ENCODE measurements around the gene GAP43. TPM values are rescaled to one million over a fixed set of nuclear protein-coding genes. Genes with fewer than 3 reads are reported as not detected.
A peak's percentile ranks its signal among the peaks of the same experiment; 100 is the strongest.

The GAP43 gene
- total and polyA plus RNA-seq, 3 donors from 2014 or later: 0.62 to 0.63 (median 0.62) TPM

GRCh38 chr3:115692887-115693524, 69.7 kb downstream of the GAP43 start:
- no peaks in the 10 kb centered on the region for H3K36me3 ChIP-seq (ENCODE audit: low read depth, missing control alignments)
- no peaks in the 10 kb centered on the region for H3K4me1 ChIP-seq
- DNase-seq: peak; percentile 86
- TF ChIP-seq CTCF (IDR thresholded peaks at IDR 0.05) (peak; percentile 68 to 70 (median 68)), POLR2A (IDR thresholded peaks at IDR 0.05) (no peak)
- no peaks in the 10 kb centered on the region for H3K27me3 ChIP-seq
- no peak overlapping the region for H3K4me3 ChIP-seq
- intact Hi-C loops (cut with DNase I; ENCODE audit: low total_unique reads): loop anchor here (5.0 kb wide), 1 partner anchor 476 kb away; no protein-coding TSS in a partner anchor
- no peaks in the 10 kb centered on the region for H3K9me3 ChIP-seq
- WGBS, 2 donors: 31 to 61% methylated on average over 8 of the region's 8 CpGs
- no peak overlapping the region for H3K27ac ChIP-seq

GRCh38 chr3:115693868-115694267, 70.6 kb downstream of the GAP43 start:
- H3K27me3 ChIP-seq: no peaks in the 10 kb centered on the region
- no peaks in the 10 kb centered on the region for H3K36me3 ChIP-seq (ENCODE audit: low read depth, missing control alignments)
- no peak for DNase-seq
- H3K9me3 ChIP-seq: no peaks in the 10 kb centered on the region
- TF ChIP-seq CTCF (IDR thresholded peaks at IDR 0.05): no peak
- no peak for TF ChIP-seq POLR2A (IDR thresholded peaks at IDR 0.05)
- H3K4me3 ChIP-seq: no peak overlapping the region
- WGBS, 2 donors: 76 to 78% methylated on average over 9 of the region's 9 CpGs
- no peaks in the 10 kb centered on the region for H3K4me1 ChIP-seq
- intact Hi-C loops (cut with DNase I; ENCODE audit: low total_unique reads): loop anchor here (5.0 kb wide), 1 partner anchor 477 kb away; no protein-coding TSS in a partner anchor
- no peak overlapping the region for H3K27ac ChIP-seq

GRCh38 chr3:115695090-115695489, 71.8 kb downstream of the GAP43 start:
- H3K4me3 ChIP-seq: no peak overlapping the region
- no peaks in the 10 kb centered on the region for H3K4me1 ChIP-seq
- H3K27ac ChIP-seq: no peak overlapping the region
- no peaks in the 10 kb centered on the region for H3K36me3 ChIP-seq (ENCODE audit: low read depth, missing control alignments)
- no peak for DNase-seq
- H3K9me3 ChIP-seq: no peaks in the 10 kb centered on the region
- H3K27me3 ChIP-seq: no peaks in the 10 kb centered on the region
- TF ChIP-seq CTCF (IDR thresholded peaks at IDR 0.05): no peak
- no peak for TF ChIP-seq POLR2A (IDR thresholded peaks at IDR 0.05)
- intact Hi-C loops (cut with DNase I; ENCODE audit: low total_unique reads): no loop called here

- intact Hi-C loops (cut with DNase I; ENCODE audit: low total_unique reads): no loop called here
- 94 to 95% methylated on average over 7 of the region's 7 CpGs for WGBS, 2 donors
Observed at GRCh38 chr3:115697263-115698053, 74.1 kb downstream of the GAP43 start.

More at GRCh38 chr3:115697263-115698053, 74.1 kb downstream of the GAP43 start:
- Histone ChIP-seq H3K9me3 (no peaks in the 10 kb centered on the region), H3K4me1 (no peaks in the 10 kb centered on the region), H3K27me3 (no peaks in the 10 kb centered on the region), H3K36me3 (ENCODE audit: low read depth, missing control alignments) (no peaks in the 10 kb centered on the region), H3K4me3 (no peak overlapping the region), H3K27ac (no peak overlapping the region)
- TF ChIP-seq CTCF (IDR thresholded peaks at IDR 0.05) (no peak), POLR2A (IDR thresholded peaks at IDR 0.05) (no peak)
- DNase-seq: no peak
